NCI-H146 treated with DMSO at 0.1 percent for 48 hours (cell line): ENCODE results near the gene GALNT10.
"Not testable (repeated sequence)": the region's sequence is repeated elsewhere in the genome, so short reads cannot be mapped to it uniquely, and the experiment has no call there.

ENCODE experiments used
- DNase-seq: peaks from one replicate; lab custom pipeline; 2025; ENCODE audit not compliant: unreplicated experiment; lab: John Stamatoyannopoulos, UW

Gene GALNT10

DNA sequence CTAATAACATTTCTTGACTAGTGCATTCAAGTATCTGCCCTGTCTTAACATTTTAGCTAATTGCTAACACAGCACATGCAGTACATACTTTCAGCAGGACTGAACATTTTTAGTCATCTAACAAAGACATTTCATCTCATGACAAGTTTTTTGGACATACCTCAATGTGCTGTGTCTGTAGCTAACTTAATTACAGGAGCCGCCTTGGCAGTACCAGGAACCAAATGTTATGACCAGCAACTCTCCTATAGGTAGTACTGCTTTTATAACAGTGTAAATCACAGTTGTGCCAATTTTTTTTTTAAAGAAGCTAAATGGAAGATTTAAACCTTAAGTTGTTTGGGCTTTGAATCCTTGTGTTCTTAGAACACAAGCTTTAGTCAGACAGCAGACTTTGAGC is 155.9 kb downstream of the GALNT10 start:
- no peak for DNase-seq

DNA sequence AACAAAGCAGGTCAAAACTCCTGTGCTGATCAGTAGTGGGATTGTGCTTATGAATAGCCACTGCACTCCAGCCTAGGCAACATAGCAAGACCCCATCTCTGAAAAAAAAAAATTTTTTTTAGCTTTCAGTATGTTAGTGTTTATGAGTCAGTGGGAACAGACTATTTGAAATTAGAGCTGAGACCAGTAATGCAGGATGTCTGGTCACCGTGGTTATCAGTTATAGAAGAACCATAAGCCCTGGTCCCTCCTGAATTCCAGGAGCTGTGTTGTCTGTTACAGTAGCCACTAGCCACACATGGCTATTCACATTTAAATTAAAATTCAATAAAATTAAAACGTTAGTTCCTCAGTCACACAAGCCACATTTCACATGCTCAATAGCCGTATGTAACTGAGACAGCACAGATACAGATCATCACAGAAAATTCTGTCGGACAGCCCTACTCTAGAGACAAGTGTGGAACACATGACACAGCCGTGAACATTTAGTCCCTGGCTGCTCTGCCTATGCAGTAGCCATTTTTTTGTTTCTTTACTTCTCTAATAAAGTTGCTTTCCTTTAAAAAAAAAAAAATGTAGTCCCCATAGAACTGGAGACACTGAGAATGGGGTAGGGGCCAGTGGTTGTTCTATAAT is 159.2 kb downstream of the GALNT10 start:
- DNase-seq: no peak

DNA sequence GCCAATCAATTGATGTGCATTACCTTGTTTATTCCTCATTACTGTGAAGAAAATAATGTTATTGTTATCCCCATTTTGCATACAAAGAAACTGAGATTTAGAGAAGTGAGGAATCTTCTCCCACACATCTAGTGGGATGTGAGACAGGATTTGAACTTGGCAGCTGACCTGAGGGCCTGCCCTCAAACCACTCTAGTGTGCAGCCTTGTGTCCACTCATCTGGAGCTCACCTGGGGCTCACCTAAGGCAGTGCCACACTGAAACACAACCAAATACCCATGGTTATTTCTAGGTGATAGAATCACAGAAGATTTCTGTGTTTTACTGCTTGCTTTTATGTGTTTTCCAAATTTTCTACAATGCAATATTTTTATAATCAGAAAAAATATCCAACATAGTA is 160.6 kb downstream of the GALNT10 start:
- no peak for DNase-seq

DNA sequence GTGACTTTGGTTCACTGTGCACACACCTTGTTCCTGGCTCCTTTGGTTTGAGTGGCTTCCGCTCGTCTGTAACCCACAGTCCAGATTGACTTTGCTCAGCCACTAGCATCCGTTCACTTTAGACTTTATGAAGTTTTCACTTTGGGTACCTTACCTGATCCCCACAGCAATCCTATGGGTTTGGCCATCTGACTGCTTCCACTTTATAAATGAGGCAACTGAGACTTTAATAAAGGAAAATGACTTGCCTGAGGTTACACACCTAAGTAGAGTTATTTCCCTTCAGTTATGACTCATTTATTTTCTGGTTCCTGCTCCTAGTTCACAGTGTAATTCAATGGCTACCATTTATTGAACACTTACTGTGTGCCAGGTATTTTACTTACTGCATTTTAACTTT is 161.0 kb downstream of the GALNT10 start:
- no peak for DNase-seq

DNA sequence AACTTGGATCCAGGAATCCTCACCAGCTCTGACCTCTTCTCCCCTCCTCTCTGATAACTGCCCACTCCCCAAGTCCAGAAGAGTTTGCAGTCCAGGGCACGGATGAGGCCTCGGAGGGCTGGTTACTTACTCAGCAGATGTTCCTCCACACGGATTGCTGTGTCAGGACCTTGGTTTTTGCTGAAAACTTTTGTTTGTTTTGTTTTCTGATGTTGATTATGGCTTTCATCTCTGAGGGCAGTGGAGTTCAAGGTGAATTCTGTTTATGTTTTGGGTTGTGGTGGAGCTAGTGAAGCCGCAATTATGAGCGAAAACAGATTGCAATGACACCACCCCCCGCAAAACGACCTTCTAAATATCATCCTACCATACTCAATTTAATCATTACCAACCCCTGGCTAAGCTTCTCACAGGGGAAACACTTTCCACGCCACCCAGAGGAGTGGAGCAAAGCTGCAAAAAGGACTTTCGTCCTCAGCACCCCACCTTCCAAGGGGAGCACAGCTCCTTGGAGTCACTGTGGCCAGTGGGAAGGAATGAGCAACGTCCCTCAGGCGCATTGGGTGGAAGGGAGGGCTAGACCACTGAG is 162.5 kb downstream of the GALNT10 start:
- DNase-seq: no peak

DNA sequence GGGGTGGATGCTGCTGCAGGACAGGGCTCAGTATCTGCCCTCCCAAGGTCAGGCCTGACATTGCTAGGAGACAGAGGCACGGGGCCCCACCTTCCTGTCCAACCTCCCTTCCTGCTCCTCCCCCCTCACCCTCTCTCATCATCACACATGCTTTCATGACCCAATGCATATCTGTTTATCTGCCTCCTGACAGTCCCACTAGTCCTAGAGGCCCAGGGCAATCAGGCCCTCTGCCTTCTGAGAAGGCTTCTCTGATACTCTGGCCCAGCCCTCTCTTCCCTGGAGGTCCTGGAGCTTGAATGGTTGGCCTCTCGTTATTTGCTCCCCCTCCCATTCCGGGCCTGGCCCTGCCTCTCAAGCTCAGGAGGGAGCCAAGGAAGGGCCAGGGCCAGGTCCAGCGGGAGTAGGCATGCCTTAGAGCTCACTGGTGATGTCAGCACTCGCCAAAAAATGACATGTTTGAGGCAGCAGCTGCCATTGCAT is 164.6 kb downstream of the GALNT10 start:
- no peak for DNase-seq

DNA sequence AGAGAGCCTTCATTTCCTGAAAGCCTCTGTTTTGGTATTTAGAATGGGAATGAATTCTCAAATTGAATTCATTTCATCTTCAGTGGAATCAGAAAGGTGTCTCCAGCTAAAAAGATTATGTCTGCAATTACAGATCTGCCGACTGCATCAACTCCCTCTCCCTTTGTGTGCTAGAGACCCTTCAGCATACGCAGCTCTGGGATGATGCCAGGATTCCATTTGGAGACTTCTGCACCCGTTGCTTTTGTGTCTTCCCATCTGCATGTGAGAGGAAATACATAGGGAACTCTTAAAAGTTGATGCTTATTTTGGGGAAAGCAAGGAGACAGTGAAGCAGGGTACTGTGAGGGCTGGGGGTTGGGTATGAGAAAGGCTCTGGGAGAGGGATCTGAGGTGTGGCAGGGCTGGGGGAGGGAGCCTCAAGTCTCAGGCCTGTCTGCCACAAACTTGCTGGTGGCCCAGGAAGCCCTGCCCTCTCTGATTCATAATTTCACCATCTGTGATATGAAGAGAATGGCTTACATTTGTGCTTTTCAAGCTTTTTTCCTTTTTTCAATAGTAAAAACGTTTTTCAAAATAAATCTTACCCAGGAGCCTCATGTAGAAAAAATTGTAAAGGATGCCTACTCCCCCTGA is 165.6 kb downstream of the GALNT10 start:
- DNase-seq: no peak

DNA sequence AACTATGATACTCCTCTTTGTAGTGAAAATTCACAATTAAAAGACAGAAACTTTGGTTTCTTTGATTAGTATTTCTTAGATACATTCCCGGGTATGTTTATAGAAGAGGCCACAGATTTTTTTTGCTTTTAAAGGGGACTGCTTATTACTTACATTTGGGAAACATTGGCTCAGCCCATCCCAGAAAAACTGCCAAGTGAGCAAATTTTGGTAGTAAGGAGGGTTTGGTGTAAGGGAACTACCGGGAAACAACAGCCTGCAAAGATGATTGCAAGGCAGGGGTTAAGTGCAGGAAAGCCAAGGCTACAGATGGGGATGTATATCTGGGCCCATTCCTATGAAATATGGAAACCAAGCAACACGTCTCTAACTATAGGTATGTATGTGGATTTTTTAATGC is 166.4 kb downstream of the GALNT10 start:
- DNase-seq: no peak

DNA sequence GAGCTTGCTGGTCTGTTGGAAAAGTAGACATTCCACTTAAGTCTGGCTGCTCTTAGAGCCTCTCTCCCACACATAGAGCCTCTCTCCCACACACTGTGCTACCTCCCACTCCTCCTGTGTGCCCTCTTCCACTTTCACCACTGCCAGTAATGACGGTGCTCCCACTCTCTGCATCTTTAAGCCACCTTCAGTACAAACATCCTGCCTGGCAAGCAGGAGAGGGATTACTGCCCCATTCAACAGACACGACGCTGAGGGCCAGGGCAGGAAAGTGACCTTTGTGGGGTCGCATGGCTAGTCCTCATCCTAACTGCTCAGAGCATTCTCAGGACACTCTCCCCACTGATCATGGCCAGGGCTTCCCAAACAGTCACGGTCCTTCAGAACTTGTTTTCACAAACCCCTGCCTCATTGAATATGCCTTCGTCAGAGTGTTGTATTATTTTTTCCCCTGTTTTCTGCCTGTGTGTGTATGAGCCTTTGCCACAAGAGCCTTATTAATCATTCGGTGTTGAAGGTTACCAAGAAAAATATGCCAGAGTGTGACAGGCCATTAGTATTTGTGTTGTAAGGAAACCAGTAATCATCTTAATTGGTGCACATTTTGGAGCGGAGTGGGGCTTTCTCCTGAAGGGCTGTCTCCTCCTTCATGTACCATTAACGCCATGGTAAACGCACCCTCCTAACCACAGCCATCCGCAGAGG is 168.1 kb downstream of the GALNT10 start:
- DNase-seq: no peak

DNA sequence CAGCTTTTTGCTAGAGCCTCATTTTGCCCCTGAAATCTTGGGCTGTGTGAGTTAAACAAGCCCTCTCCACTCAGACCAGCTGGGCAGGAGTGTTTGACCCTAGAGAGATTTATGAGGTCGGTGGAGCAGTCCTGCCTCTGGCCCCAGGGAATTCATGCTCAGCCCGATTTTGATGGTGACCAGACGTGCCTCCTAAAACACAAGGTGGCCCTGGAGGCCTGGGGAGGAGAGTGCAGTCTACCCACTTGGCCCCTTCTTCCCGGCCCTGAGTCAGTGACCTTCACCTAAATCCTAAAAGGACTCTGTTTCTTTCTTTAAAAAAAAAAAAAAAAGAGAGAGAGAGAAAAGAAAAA is 168.7 kb downstream of the GALNT10 start:
- no peak for DNase-seq

DNA sequence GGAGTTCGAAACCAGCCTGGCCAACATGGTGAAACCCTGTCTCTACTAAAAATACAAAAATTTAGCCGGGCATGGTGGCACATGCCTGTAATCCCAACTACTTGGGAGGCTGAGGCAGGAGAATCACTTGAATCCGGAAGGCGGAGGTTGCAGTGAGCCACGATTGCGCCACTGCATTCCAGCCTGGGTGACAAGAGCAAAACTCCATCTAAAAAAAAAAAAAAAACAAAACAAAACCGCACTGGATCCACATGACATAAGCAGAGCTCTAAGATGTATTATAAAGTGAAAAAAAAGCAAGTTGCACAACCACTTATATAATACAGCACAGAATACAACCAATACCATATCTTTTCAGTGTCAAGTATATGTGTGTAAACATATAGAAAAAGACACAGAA is 169.7 kb downstream of the GALNT10 start:
- DNase-seq: not testable (repeated sequence)

DNA sequence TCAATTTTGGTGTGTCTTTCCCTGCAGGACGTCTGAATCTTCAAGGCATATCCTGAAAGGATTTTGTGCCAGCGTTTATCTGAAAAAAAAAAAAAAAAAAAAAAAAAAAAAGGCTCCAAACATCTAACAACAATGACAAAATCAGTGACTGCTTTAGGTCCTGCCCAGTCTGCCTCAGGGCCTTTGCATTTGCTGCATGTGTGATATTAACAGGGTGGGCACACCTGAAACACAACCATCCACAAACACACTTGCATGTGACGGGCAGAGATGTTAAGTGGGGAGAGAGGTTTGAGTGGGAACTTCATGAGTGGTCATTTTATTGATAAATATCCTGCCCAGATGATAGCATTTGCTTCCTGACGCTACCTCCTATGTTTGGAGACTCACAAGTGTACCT is 172.9 kb downstream of the GALNT10 start:
- no peak for DNase-seq

DNA sequence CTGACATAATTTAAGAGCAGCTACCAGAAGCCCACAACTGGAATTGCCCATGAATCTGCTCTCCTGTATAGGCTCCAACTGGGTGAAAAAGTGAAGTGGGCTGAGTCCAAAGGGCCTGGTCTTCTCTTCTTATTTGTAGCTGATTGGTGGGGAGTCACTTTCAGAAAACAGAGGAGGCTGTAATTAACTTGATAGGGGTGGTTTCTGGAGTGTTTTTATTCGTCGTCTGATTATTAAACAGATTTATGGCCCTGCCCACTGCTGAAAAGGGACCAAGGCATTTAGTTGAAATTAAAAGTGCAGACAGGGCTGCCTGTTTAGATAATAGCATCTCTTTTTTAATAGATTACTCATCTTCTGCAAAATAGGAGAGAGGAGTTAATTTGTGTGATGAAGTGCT is 174.2 kb downstream of the GALNT10 start:
- no peak for DNase-seq

DNA sequence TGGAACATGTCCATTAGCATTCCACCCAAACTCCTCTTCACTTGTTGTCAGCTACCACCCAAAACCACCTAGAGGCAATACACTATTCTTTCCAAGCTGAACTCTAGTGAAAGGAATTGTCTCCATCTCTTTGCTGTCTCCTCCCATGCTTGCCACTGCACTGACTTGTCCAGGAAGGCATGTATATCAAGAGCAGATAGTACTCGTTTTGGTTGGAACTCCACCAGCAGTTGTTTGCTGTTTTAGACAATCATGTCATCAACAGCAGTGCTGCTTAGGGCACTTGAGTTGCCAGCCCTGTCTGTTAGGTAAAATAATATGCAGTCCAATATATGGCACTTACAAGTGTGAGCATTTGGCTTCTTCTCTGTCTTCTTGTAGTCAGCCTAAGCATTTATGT is 175.3 kb downstream of the GALNT10 start:
- no peak for DNase-seq

DNA sequence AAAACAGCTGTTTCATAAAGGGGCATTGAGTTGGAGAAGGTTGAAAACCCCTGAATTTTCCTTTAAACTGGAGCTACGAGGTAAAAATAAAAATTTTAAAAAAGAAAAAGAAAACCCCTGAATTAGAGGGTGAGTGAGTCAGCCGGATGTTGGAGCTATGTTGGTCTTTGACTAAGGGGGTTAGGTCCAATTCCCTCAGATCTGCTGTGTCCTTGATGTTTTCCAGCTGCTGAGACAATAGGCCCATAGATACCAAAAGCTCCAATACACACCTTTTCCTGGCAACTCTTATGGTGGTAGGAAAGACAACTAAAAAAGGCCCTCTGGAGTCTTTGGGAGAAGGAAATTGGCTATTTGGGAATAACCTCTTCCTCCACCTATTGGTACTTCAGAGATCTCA is 175.8 kb downstream of the GALNT10 start:
- DNase-seq: no peak

DNA sequence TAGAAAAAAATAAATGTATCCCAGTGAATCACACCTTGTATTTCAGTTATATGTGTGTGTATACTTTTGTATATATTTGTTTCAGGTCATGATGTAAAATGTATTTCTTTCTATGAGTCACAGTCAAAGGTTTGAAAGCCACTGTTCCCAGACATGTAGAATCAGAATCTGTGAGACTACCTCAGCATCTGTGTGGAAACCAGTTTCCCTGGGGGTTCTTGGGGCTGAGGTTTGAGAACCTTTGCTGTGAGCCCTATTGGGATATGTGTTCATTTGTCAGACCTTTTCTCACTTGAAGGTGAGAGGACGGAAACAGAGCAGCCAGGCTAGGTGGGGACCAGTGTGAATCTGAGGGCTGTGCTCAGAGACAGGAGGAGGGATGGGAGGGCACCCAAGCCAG is 176.6 kb downstream of the GALNT10 start:
- DNase-seq: no peak

DNA sequence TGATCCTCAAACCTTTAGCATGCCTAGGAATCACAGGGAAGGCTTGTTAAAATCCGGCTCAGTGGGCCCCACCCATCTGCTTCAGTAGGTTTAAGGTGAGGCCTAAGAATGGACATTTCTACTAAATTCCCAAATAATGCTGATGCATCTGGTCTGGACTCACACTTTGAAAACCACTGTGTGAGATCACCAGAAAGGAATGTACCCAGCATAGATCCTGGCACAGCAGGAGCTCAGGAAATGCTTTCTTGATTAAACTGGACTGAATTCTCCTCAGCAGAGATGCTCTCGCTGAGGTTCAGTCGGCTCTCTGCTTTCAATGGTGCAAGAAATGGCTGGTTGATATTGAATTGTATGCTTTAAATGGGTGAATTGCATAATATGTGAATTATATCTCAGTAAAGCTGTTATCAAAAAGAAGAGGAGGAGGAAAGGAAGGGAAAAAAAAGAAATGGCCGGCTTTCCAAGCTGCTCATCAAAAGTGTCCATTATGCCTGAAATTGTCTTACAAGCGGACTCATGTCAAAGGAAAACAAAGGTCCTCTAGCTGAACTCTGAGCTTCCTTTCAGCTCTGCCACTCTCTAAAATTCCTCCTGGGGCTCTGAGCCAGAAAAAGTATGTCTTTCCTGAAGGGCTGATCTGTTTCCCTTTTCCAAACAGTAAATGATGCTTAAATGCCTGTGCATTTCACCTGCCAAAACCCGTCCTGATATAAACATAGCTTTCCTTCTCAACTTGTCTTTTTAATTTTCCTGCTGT is 177.7 kb downstream of the GALNT10 start:
- DNase-seq: no peak

DNA sequence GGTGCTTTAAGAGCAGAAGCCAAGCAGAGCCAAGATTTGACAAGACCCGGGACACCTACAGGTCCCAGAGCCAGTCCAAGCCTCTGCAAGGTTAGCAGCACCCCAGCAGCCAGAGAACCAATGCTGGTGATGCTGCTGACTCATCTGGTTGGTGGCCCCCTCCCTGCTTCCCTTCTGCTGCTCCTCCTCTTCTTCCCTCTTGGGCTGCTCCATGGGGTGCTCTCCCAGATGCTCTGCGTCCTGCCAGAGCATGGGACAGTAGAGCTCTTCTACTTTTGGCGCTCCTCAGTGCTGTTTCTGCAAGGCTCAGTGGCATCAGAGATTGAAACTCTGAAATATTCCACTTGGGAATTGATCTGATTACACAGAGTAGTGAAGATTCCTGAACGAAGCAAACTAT is 179.1 kb downstream of the GALNT10 start:
- no peak for DNase-seq

DNA sequence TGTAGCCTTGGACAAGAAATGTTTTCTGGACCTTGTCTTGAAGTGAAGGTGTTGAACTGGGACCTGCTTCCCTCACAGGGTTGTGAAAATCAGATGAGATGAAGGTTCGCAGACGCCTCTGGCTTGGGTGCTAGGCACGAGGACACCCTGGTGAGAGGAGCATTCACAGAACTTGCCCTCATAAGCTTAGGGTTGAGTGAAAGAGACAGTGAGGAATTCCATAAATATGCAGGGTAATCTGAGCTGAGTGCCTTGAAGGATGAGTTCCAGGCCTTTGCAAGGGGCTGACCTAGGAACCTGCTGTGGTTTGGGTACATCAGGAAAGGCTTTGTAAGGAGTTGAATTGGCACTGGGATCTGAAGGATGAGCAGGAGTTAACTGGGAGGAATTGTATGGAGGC is 179.6 kb downstream of the GALNT10 start:
- DNase-seq: no peak

DNA sequence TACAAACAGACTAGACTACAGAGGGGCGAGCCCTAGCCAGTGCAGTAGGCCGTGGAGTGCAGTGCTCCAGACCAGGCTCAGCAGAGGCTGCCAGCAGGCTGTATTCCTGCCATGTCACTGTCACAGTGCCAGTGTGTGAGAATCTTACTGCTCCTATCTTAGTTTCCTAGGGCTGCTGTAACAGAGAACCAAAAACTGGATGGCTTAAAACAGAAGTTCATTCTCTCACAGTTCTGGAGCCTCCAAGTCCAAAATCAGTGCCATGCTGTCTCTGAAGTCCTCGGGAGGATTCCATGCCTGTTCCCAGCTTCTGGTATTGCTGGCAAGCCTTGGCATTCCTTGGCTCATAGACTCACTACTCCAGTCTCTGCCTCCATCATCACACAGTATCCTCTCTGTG is 180.3 kb downstream of the GALNT10 start:
- DNase-seq: no peak

DNA sequence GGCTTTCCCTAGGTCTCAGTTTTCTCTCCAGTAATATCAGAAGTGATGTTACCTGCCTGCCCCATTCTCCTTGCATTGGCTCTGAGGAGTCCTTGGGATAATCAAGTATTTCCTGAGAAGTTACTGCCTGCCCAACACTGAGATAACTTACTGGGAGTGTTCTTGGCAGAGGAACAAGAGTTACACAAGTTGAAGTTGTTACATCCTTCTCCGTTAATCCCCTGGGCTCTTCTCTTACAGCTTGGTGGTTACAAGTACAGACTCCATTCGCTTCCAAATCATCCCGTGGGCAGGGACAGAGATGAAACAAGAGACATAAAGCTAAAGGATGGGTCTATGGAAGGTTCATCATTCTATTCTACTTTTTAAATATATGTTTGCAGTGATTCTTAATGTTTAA is 181.2 kb downstream of the GALNT10 start:
- DNase-seq: no peak
